ENCODE measurements around the gene NGEF. TPM values are rescaled to one million over a fixed set of nuclear protein-coding genes. Genes with fewer than 3 reads are reported as not detected.
"Not testable (repeated sequence)": the region's sequence is repeated elsewhere in the genome, so short reads cannot be mapped to it uniquely, and the experiment has no call there.

NGEF gene
- total RNA-seq, 8 experiments from 2014 or later, result 5.3 to 47.0 (median 8.4) TPM

GRCh38 chr2:233025706-233026105, 12.7 kb upstream of the NGEF start:
- Histone ChIP-seq H3K27ac (no peak overlapping the region), H3K4me3 (no peak overlapping the region), H3K4me1 (replicated peaks in 1 of 2) (no peaks in the 10 kb centered on the region)
- in situ Hi-C loops (cut with MboI; ENCODE audit: low pct_unique_long_range_greater_than_20kb in 2 of 9, low sequenced_read_pairs in 9 of 9, unreplicated experiment in 9 of 9), result loop anchor here in 1 of 9 experiments (25.0 kb wide), 1 partner anchor 163 kb away; the partner anchor contains the start of gene SNORC
- no peak for ATAC-seq (replicated peaks in 6 of 8)
- 33 to 91% (median 78%) methylated on average over 1 to 4 of the region's 7 CpGs; no CpG with 5 or more reads in 5 of the 10 experiments for WGBS, 10 experiments

DNA sequence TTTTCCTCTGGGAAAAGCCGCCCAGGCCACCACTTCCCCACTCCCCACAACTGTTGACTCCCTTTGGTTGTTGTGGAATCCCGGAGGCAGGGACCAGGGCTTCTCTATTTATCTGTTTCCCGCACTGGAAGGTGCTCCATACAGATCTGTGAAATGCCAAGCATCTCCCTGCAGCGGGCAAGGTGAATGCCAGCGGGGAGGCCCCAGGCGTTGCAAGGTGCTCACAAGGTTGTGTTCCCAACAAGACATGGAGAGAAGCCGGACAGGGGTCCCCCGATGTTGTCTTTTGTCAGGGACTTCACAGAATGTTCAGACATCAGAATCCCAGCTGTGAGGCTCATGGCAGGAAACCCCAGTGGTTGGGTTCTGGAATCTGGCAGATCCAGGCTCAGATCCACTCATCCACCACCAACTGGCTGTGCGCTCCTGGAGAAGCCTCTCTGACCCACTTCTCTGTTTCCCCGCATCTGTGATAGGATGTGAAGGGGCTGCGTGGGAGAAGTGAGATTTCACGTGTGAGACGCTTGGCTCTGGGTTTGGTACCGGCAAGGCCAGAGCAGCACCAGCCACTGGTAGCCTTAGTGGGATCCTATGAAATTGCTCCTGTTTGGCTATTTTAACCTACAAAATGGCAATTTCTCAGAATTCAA, 10.8 kb upstream of the NGEF start:
- in situ Hi-C loops (cut with MboI; ENCODE audit: low pct_unique_long_range_greater_than_20kb in 2 of 9, low sequenced_read_pairs in 9 of 9, unreplicated experiment in 9 of 9), result no loop called here
- Histone ChIP-seq H3K4me1 (replicated peaks in 1 of 2) (no peaks in the 10 kb centered on the region), H3K27ac (no peak overlapping the region), H3K4me3 (no peak overlapping the region)
- WGBS, 10 experiments, result 70 to 100% (median 85%) methylated on average over 1 to 5 of the region's 14 CpGs; no CpG with 5 or more reads in 3 of the 10 experiments
- ATAC-seq (replicated peaks in 6 of 8), result no peak

- no peaks in the 10 kb centered on the region for H3K4me1 ChIP-seq (replicated peaks in 1 of 2)
- H3K27ac ChIP-seq, result no peak overlapping the region
- no peak overlapping the region for H3K4me3 ChIP-seq
- WGBS, 10 experiments, result 74 to 100% (median 91%) methylated on average over 1 to 12 of the region's 18 CpGs; no CpG with 5 or more reads in 2 of the 10 experiments
- in situ Hi-C loops (cut with MboI; ENCODE audit: low pct_unique_long_range_greater_than_20kb in 2 of 9, low sequenced_read_pairs in 9 of 9, unreplicated experiment in 9 of 9), result no loop called here
- no peak for ATAC-seq (replicated peaks in 6 of 8)
Measured at GRCh38 chr2:233023007-233023760, 10.1 kb upstream of the NGEF start.

- in situ Hi-C loops (cut with MboI; ENCODE audit: low pct_unique_long_range_greater_than_20kb in 2 of 9, low sequenced_read_pairs in 9 of 9, unreplicated experiment in 9 of 9), result no loop called here
- H3K4me1 ChIP-seq (replicated peaks in 1 of 2), result no peaks in the 10 kb centered on the region
Measured at GRCh38 chr2:233022561-233022960, 9.5 kb upstream of the NGEF start.

GRCh38 chr2:233021771-233022170, 8.7 kb upstream of the NGEF start:
- WGBS, 10 experiments, result 0 to 100% (median 75%) methylated on average over 1 to 4 of the region's 8 CpGs; no CpG with 5 or more reads in 5 of the 10 experiments

More at GRCh38 chr2:233022561-233022960, 9.5 kb upstream of the NGEF start:
- H3K27ac ChIP-seq, result no peak overlapping the region
- ATAC-seq (replicated peaks in 6 of 8), result no peak
- WGBS, 10 experiments, result 73 to 96% (median 86%) methylated on average over 3 to 7 of the region's 8 CpGs; no CpG with 5 or more reads in 6 of the 10 experiments
- H3K4me3 ChIP-seq, result no peak overlapping the region

DNA sequence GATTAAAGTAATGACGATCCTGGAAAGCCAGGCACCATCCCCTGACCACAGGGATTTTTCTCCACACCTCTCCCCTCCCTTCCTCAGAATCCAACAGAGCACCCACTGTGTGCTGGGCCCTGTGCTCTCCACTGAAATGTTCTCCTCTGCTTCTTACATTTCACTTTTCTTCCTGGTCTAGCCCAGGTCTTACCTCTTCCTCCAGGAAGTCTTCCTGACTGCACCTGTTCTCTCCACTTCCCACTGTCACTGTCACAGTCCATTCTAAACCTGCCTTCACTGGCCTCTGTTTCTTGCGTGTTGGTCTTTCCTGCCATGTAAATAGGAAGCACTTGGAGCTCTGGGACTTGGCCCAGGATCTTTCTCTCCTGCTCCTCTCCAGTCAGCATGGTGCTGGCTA, 7.4 kb upstream of the NGEF start:
- no peak overlapping the region for H3K4me3 ChIP-seq
- no peaks in the 10 kb centered on the region for H3K4me1 ChIP-seq (replicated peaks in 1 of 2)
- H3K27ac ChIP-seq, result no peak overlapping the region
- 75 to 100% (median 100%) methylated on average over 1 to 2 of the region's 2 CpGs; no CpG with 5 or more reads in 2 of the 10 experiments for WGBS, 10 experiments
- ATAC-seq (replicated peaks in 6 of 8), result no peak
- in situ Hi-C loops (cut with MboI; ENCODE audit: low pct_unique_long_range_greater_than_20kb in 2 of 9, low sequenced_read_pairs in 9 of 9, unreplicated experiment in 9 of 9), result no loop called here

More at GRCh38 chr2:233021771-233022170, 8.7 kb upstream of the NGEF start:
- Histone ChIP-seq H3K4me3 (no peak overlapping the region), H3K27ac (no peak overlapping the region), H3K4me1 (replicated peaks in 1 of 2) (no peaks in the 10 kb centered on the region)
- ATAC-seq (replicated peaks in 6 of 8), result peak in 1 of 8 experiments; percentile 19
- in situ Hi-C loops (cut with MboI; ENCODE audit: low pct_unique_long_range_greater_than_20kb in 2 of 9, low sequenced_read_pairs in 9 of 9, unreplicated experiment in 9 of 9), result no loop called here

- H3K4me1 ChIP-seq (replicated peaks in 1 of 2); H3K27ac ChIP-seq; in situ Hi-C loops (cut with MboI; ENCODE audit: low pct_unique_long_range_greater_than_20kb in 2 of 9, low sequenced_read_pairs in 9 of 9, unreplicated experiment in 9 of 9); ATAC-seq (replicated peaks in 6 of 8); H3K4me3 ChIP-seq: not testable (repeated sequence)
- WGBS, 10 experiments, result 75 to 100% (median 86%) methylated on average over 2 of the region's 4 CpGs; no CpG with 5 or more reads in 7 of the 10 experiments
Measured at GRCh38 chr2:233019610-233020009, 6.6 kb upstream of the NGEF start.

DNA sequence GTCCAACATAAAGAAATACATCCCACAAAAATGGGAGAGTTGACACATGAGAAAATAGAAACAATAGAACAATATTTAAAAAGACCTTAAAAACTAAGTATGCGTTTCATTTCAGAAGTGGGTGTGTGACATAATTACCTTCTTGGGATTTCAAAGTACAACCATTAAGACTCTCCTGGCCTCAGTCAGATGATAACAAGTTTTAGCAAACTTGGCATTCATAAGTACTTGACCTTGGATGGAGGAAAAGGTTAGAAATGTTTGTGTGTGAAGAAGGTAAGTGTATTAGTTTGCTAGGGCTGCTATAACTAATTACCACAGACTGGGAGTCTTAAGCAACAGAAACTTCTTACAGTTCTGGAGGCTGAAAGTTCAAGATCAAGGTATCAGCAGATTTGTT, 4.9 kb upstream of the NGEF start:
- no peak overlapping the region for H3K27ac ChIP-seq
- in situ Hi-C loops (cut with MboI; ENCODE audit: low pct_unique_long_range_greater_than_20kb in 2 of 9, low sequenced_read_pairs in 9 of 9, unreplicated experiment in 9 of 9), result no loop called here
- no peak overlapping the region for H3K4me3 ChIP-seq
- ATAC-seq (replicated peaks in 6 of 8), result no peak
- 0 to 100% (median 92%) methylated on average over 1 of the region's 1 CpG; no CpG with 5 or more reads in 2 of the 10 experiments for WGBS, 10 experiments
- H3K4me1 ChIP-seq (replicated peaks in 1 of 2), result no peaks in the 10 kb centered on the region

DNA sequence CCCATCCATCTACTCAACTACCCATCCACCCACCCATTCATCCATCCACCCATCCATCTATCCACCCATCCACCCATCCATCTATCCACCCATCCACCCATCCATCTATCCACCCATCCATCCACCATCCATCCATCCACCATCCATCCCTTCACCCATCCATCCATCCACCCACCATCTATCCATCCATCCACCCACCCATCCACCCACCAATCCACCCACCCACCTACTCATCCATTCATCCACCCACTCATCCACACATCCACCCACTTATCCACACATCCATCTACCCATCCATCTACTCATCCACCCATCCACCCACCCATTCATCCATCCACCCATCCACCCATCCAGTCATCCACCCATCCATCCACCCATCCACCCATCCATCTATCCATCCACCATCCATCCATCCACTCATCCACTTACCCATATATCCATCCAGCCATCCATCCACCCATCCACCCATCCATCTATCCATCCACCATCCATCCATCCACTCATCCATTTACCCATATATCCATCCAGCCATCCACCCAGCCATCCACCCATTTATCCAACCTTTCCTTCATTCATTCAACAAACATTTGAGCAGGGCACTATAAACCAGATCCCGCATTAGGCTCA, 2.1 kb upstream of the NGEF start:
- Histone ChIP-seq H3K4me3 (no peak overlapping the region), H3K27ac (no peak overlapping the region), H3K4me1 (replicated peaks in 1 of 2) (no peaks in the 10 kb centered on the region)
- in situ Hi-C loops (cut with MboI; ENCODE audit: low pct_unique_long_range_greater_than_20kb in 2 of 9, low sequenced_read_pairs in 9 of 9, unreplicated experiment in 9 of 9), result no loop called here
- 33 to 100% (median 75%) methylated on average over 1 of the region's 1 CpG; no CpG with 5 or more reads in 4 of the 10 experiments for WGBS, 10 experiments
- ATAC-seq (replicated peaks in 6 of 8), result no peak

DNA sequence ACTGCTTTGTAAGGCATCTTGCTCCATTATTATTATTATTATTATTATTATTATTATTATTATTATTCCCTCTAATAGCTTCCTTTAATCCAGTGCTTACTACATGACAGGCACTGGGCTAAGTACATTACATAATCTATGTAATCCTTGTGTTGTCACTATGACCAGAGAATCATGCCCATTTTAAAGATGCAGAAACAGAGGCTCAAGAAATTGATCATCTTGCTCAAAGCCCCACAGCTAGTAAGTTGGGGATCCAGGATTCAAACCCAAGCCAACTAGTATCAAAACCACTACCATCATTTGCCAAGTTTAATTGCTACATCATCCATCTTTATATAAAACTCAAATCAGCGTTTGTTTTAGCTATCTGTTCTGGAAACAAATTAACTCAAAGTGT, 594 bp upstream of the NGEF start:
- 88 to 100% (median 89%) methylated on average over 1 of the region's 1 CpG; no CpG with 5 or more reads in 7 of the 10 experiments for whole genome bisulfite sequencing, 10 experiments
- in situ Hi-C loops (cut with MboI; ENCODE audit: low pct_unique_long_range_greater_than_20kb in 2 of 9, low sequenced_read_pairs in 9 of 9, unreplicated experiment in 9 of 9), result no loop called here
- no peaks in the 10 kb centered on the region for H3K4me1 ChIP-seq (replicated peaks in 1 of 2)
- no peak for ATAC-seq (replicated peaks in 6 of 8)
- no peak overlapping the region for H3K27ac ChIP-seq
- no peak overlapping the region for H3K4me3 ChIP-seq

DNA sequence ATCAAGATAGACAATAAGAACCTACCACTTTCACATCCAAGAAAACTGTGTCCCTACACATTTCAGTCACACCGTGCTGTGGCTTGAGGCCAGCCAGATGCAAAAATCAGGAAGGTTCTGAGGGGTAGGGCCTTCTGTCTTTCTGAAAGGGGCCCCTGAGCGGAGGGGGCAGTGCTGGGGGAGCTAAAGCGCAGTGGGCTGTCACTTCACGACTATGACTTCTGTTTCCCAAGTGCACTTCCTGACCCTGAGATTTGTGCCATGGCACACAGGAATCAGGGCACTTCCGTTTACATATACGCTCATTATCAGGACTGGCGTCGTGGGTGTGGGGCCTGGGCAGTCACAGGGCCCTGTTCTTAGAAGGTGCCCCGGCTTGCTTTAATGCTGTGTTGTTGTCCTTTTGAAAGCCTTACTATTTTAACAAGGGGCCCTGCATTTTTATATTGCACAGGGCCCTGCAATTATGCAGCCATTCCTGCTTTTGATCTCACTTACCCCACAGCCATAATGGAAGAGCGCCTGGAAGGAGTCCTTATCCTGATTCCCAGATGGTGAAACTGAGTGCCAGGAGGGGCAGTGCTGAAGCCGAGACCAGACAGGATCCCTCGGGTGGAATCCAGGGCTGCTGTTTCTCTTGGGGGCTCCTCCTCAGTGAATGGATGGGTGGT, 620 bp downstream of the NGEF start:
- no peak overlapping the region for H3K27ac ChIP-seq
- H3K4me3 ChIP-seq, result no peak overlapping the region
- in situ Hi-C loops (cut with MboI; ENCODE audit: low pct_unique_long_range_greater_than_20kb in 2 of 9, low sequenced_read_pairs in 9 of 9, unreplicated experiment in 9 of 9), result no loop called here
- ATAC-seq (replicated peaks in 6 of 8), result no peak
- 0 to 80% (median 68%) methylated on average over 1 to 5 of the region's 12 CpGs; no CpG with 5 or more reads in 4 of the 10 experiments for WGBS, 10 experiments
- no peaks in the 10 kb centered on the region for H3K4me1 ChIP-seq (replicated peaks in 1 of 2)

- in situ Hi-C loops (cut with MboI; ENCODE audit: low pct_unique_long_range_greater_than_20kb in 2 of 9, low sequenced_read_pairs in 9 of 9, unreplicated experiment in 9 of 9), result no loop called here
- Histone ChIP-seq H3K4me1 (replicated peaks in 1 of 2) (no peaks in the 10 kb centered on the region), H3K27ac (no peak overlapping the region), H3K4me3 (no peak overlapping the region)
- WGBS, 10 experiments, result 20 to 100% (median 60%) methylated on average over 1 of the region's 1 CpG; no CpG with 5 or more reads in 7 of the 10 experiments
- ATAC-seq (replicated peaks in 6 of 8), result no peak
Measured at GRCh38 chr2:233011702-233012131, 1.3 kb downstream of the NGEF start.

Measured in motor neuron (in vitro differentiated cells).